HG02938 (cell line): ENCODE data around the gene FAM98B.
"Not testable (repeated sequence)": the region's sequence is repeated elsewhere in the genome, so short reads cannot be mapped to it uniquely, and the experiment has no call there.

Experiments
- ATAC-seq: cut with Tn5 transposase; IDR thresholded peaks from one replicate; pipeline ENCODE4 v1.9.1; 2021; ENCODE audit warnings: mild to moderate bottlenecking, moderate library complexity; ENCODE audit not compliant: unreplicated experiment

FAM98B gene

DNA sequence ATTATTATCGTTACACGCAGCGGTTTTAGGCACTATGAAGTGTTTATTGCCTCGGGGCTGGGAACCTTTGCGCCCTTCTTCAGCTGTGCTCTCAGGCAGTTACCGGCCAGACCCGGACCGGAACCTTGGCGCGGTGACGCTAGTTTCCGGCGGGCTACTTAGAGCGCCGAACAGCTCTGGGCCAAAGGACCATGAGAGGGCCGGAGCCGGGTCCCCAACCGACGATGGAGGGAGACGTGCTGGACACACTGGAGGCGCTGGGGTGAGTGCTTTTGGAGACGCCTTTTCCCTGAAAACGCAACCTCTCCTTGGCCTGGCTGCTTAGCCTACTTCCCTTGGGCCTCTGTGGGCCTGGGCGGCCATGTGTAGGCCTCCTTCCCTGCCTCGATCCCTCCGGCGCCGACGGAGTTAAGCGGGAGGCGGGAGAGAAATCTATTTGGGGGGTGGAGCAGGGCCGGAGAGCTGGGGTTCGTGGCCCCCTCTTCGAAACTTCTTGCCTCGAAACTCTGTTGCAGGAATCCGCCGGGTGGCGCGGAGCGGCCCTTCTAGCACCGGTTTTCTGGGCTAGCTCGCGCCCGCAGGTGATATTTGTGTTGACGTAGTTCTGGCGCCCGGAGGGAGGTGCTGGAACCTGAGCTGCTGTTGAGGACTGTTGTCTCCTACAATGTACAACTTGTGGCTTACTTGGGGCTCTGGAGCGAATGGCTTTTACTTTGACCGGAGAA lies at the start of gene FAM98B:
Gene FAM98B, plus strand, starts transcription at position 157 of the 725 bp plus-strand sequence. Its CDS starts 35 bp downstream, at position 192.
- ATAC-seq = peak; percentile 87

DNA sequence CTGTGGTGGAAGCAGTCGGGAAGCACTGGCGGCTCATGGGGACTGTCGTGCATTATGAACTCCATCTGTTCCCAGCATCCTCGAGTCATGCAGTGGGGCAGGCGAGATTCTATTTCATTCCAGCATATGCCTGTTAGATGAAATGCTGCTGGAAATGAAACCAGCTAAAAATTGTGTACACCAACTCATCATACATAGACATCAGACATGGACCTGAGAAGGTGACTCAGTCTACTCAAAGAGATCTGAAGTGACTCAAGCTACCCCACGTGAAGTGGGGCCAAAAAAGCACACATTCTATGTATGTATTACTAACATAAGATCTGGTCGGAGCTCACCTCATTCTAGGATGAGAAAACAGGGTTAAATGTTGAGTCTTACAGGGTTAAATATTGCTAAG lies 47.5 kb upstream of the FAM98B start:
- ATAC-seq = no peak

DNA sequence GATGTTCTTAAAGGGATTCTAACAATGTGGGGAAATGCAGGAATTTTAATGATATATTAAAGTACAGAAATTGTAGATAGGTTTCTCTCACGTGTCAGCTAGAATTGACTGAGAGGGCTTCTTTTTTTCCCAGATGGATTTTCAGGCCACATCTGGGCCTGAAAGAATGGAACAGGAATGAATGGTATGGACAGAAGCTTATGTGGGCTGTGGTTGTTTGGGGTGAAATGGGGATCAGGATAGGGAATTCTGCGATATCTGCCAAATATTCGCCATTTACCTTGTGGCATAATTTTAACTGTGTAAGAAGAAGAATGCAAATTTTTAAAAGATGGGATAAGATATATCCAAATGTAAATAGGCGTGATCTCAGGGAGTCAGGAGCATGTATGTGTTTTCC lies 45.4 kb upstream of the FAM98B start:
- no peak for ATAC-seq

DNA sequence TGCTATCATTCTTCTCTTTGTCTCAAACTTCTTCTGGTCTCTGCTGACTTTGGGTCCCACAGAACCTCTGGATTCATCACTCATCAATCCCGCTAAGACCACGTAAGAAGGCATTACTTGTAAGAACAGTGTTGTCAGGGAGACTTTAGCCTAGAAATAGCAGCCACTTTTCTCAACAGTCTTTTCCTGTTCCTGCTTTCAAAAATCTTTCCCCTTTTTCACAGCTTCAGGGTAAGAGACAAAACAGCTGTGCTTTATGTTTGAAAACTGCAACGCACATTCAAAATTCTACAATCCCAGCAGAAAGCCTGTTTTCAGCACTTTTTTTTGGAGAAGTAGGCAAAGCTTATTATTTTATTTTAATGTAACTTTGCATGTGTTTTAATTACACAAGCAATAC lies 42.0 kb upstream of the FAM98B start:
- no peak for ATAC-seq

DNA sequence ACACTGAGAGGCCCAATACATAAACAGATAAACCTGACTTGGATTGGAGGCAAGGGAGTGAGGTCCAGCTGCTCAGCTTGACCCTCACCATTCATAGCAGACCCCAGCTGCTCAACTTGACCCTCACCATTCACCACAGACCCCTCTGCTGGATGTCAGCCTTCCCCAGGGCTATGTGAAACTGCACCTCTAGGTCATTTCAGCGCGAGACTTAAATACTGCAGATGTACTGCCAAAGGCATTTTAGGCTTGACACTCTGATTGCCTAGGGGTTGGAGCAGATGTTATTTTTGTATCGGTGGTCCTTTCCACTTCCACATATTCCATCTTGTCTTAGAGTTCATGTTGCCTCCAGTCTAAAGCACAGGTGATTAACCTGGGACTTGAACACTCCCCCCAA lies 41.5 kb upstream of the FAM98B start:
- ATAC-seq = no peak

DNA sequence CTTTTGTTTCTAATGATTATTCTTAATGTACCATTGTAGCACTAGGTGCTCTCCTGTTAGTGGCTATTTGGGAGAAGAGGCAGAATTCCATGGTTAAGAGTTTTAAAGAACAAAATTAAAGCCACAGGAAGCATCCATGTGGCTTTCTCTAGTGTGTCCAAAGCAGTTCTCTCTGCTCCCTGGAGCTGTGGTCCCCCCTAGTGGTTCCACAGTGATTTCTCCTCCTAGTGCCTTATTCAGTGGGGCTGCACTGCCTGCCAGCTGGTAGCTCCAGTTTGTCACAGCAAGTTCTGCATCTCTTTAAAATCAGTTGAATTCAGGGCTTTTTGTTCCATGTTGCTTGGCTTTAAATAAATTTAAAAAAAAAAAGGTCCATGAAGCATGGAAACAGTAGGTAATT lies 39.6 kb upstream of the FAM98B start:
- ATAC-seq = no peak

DNA sequence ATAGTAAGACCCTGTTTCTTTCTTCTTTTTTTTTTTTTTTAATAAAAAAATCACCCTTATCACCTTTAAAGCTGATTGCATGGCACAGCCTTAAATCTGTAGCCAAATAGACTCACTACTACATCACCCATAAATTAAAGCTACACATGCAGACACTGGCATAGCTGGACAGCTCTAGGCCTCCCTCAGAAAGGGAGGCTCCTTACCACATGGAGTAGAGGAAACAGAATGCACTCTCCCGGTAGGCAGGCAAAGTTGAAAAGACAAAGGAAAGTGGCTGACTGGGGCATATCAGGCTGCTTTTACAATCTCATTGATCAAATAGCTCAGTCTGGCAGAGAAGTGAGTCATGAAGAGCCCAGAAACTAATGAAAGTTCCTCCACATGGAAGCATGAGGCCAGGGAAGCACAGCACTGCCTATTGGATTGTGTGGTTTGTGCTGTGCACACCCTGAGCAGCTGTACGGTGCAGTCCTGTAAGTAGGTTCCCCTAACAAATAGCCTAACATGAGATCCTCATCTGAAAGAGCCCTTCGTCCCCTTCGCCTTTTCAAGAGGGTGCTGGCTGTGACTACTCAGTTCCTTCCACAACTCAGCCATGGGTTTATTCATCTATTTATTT lies 32.7 kb upstream of the FAM98B start:
- no peak for ATAC-seq

DNA sequence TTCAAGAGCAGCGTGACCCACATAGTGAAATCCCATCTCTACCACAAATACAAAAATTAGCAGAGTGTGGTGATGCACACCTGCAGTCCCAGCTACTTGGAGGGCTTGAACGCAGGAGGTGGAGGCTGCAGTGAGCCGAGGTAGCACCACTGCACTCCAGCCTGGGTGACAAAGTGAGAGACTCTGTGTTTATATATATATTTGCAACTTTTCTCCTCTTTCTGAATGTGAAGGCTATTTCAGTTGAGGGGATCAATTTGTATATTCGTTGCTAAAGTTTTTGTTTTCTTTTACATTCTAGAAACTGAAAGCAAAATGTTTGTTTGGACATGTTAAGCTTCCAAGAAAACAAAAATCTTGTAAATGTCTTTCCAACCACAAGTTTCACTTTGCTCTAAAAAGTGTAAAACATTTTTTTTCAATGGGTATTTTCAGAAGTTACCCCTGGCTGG lies 29.8 kb upstream of the FAM98B start:
- ATAC-seq = peak; percentile 42

DNA sequence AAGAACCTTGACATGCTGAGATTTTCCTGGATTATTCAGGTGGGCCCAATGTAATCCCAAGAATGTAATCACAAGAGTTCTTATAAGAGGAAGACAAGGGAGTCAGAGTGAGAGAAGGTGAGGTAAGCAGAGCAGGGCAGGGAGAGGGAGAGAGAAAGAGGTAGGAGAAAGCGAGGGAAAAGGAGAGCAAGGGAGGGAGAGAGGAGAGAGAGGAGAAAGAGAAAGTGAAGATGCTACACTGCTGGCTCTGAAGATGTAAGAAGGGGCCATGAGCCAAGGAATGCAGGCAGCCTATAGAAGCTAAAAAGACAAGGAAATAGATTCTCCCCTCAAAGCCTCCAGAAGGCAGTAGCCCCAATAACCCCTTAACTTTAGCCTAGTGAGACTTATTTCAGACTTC lies 28.7 kb upstream of the FAM98B start:
- no peak for ATAC-seq

DNA sequence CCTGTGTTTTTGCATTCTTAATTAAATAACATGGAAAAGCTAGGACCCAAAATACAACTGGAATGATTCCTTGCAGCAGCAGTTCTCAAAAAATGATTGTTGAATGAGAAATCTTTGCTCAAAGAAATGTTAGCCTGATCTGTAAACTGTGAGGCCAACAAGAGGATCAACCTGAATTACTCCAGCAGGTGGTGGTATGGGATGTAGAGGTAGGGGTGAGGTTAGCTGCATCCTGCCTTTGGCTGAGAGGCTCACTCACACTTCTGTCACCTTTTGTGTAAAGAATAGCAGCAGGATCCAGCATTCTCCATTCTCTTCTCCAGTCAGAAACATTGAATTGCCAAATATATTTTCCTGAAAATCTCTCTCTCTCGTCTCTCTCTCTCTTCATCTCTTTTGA lies 26.5 kb upstream of the FAM98B start:
- no peak for ATAC-seq

DNA sequence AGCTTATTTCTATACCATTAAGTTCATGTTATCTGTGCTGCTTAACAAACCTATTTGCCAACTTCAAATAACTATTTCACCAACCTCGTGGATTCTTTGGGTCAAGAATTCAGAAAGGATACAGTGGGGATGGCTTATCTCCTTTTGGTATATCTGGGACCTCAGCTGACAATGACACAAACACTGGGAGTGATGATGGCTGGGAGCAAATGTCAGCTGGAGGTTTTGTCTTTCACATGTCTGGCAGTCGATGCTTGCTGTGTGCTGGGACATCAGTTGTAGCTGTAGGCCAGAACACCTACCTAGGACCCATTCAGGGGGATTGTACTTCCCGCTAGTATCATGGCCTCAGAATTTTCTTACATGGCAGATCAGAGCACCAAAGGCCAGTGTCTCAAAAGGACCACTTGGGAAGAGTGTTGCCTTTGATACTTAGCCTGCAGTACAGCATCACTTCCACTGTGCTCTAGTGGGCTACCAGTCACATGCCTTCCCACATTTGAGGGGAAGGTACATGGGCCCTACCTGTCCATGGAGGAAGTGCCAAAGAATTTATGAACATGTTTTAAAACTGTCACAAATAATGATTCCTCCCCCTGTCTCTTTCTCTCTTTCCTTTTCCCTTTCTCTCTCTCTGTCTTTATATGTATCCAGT lies 23.7 kb upstream of the FAM98B start:
- no peak for ATAC-seq

DNA sequence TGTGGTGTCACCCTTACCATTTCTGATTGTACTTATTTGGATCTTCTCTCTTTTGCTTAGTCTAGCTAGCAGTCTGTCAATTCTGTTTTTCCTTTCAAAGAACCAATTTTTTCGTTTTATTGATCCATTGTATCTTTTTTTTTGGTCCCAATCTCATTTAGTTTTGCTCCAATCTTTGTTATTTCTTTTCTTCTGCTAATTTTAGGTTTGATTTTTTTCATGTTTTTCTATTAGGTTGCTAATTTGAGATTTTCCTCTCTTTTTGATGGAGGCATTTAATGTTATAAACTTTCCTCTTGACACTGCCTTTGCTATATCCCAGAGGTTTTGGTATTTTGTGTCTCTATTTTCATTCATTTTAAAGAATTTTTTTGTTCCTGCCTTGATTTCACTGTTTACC lies 16.9 kb upstream of the FAM98B start:
- ATAC-seq = no peak

DNA sequence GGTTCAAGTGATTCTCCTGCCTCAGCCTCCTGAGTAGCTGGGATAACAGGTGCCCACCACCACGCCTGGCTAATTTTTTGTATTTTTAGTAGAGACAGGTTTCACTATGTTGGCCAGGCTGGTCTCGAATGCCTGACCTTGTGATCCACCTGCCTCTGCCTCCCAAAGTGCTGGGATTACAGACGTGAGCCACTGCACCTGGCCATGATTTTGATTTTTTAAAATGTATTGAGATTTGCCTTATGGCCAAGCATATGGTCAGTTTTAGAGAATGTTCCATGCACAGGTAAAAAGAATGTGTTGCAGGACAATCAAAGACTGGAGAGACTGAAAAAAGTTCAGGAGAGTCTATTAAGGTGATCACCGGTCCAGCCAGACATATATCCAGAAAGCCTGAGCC lies 16.3 kb upstream of the FAM98B start:
- not testable (repeated sequence) for ATAC-seq

DNA sequence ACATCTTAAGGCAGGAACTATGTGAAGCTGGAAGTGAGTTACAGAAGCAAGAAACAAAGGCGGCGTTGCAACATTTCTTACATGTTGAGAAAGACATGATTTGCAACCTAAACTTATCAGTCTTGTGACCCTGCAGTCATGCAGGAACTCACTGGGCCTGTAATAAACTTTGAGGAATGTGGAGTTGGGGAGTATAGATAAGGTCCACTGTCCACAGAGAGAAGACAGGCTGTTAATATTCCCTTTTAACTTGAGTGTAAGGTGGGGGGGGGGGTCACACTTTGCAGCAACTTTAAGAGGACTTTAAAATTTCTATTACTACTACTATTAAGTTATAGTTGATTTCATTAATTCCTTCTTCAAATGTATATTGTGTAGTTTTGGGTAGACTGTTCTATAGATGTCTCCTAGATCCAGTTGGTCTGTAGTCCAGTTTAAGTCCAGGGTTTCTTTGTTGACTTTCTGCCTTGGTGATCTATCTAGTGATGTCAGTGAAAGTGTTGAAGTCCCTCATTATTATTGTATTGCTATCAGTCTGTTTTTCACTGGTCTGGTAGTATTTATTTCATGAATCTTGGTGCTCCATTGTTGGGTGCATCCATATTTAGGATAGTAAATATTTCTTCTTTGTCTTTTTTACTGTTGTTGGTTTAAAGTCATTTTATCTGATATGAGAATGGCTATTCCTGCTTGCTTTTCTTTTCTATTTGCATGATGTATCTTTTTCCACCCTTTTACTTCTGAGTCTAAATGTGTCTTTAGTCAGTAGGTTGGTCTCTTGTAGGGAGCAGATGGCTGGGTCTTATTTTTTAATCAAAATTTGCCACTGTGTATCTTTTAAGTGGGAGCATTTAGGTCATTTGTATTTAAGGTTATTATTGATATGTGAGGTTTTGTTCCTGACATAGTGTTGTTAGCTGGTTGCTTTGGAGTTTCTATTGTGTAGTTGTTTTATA lies 15.6 kb upstream of the FAM98B start:
- ATAC-seq = no peak

DNA sequence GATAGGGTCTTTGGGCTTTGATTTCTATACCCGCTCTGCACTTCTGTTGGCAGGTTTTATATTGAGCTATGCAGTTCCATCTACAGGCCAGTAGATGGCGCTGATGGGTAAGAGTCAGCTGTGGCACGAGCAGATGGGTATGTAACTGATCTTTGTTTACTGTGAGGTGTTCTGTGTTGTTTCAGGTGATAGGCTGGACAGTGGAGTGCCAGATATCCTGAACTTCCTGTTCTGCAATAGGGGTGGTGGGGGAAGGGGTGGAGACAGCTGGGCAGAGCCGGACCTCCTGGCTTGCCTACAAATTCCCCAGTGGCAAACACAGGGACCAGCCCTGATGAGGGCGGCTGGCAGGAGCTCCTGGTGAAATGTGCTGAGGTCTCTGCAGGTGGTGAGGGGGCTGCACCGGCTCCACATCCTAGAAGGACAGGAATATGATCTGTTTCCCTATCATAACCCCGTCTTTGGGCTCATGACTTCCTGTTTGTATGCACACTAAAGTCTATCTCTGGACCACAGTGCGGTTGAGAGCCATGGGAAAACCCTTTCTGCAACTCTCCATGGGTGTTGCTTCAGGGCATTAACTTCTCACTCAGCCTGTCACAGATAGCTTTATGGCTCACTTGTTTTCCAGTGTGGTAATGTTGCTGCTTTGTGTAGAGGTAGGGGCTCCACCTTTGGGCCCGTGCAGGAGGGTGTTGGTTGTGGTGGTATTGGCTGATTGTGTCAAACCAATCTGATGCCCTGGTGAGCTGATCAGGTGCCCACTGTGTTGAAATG lies 13.4 kb upstream of the FAM98B start:
- peak; percentile 78 for ATAC-seq

DNA sequence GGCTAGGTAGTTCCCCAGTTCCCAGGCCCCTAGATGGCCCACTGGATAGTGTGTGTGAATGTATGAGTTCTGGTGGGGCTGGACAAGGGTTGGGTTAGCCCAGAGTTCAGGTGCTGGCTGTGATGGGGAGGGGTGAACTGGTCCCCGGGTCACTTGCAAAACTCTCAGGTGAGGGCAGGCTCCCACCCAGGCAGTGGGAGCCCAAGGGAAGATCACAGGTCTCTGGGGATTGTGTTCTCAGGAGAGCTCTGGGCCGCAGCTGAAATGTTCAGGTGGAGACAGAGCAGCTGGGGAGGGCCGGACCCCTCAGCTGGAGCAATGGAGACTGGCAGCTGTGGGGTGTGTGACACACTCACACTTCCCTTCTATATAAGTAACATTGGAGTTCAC lies 12.8 kb upstream of the FAM98B start:
- peak; percentile 7 for ATAC-seq

DNA sequence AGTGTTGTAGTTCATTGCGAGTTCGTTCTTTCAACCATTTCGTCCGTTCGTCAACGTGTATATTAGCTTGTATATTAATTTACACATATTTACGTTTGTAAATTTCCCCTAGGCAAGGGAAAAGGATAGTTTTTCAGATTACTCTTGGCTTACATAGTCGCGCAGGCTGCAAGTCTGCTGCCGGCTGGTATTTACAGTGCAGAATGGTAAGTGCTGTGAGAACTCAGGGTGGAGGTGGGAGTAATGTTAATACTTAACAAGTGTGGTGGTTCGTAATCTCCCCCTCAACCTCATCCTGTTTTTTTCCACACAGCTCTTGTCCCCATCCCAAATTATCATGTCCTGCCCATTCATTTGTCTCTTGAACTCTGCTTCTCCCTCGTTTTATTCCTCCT lies 766 bp downstream of the FAM98B start:
- ATAC-seq = no peak

DNA sequence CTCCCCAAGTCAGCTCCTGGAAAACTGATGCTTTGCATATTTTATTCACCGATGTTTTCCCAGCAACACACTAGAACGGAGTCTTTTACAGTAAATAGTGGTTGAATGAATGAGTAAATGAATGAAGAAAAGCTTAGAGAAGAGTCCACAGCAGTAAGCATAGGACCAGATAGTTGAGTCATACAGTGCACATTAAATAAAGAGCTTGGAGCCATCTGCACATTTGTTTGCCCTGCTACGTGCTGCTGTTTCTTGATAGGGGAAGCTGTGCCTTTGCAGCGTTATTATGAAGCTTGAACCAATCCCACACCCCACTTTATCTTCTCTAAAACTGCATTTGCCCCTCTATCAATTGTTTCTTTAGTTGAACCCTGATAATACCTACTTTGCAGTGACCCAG lies 1.2 kb downstream of the FAM98B start:
- no peak for ATAC-seq

DNA sequence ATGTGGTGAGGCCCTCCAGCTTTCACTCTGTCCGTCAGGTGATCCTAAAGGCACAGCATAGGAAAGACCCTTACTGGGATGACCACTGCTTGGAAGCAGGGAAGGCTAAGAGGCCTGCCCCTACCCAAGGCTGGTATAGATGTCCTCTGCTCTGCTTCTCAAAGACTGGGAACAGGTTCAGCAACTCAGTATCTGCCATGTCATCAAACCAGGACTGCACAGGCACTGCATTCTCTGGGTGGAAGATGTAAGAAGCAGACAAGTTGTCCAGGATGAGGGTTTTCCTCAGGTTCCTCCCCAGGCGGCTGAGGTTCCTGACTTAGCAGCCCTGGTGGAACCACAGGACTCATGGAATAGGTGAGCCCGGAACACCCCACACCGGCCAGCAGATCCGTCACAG lies 4.7 kb downstream of the FAM98B start:
- no peak for ATAC-seq

DNA sequence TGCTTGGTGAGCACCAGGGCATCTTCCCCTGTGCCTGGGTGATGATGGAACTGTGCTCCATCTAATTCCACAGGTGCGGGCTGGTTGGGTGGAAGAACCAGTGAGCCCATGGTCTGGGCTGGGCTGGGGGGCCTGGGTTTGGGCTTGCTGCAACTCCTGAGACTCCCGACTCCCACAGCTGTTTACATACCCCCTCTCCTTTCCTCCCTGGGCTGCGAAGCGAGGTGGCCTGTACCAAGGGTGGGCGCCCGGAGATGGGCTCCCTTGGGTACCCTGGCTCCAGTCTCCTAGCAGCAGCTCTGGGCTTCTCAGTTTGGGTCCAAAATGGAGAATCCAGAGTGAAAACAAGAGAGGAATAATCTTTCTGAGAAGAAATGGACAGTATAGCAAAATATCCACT lies 5.6 kb downstream of the FAM98B start:
- no peak for ATAC-seq
